ENCODE results near the gene REX1BD.
A peak's percentile ranks its signal among the peaks of the same experiment; 100 is the strongest.
"Not testable (repeated sequence)": the region's sequence is repeated elsewhere in the genome, so short reads cannot be mapped to it uniquely, and the experiment has no call there.

REX1BD gene

DNA sequence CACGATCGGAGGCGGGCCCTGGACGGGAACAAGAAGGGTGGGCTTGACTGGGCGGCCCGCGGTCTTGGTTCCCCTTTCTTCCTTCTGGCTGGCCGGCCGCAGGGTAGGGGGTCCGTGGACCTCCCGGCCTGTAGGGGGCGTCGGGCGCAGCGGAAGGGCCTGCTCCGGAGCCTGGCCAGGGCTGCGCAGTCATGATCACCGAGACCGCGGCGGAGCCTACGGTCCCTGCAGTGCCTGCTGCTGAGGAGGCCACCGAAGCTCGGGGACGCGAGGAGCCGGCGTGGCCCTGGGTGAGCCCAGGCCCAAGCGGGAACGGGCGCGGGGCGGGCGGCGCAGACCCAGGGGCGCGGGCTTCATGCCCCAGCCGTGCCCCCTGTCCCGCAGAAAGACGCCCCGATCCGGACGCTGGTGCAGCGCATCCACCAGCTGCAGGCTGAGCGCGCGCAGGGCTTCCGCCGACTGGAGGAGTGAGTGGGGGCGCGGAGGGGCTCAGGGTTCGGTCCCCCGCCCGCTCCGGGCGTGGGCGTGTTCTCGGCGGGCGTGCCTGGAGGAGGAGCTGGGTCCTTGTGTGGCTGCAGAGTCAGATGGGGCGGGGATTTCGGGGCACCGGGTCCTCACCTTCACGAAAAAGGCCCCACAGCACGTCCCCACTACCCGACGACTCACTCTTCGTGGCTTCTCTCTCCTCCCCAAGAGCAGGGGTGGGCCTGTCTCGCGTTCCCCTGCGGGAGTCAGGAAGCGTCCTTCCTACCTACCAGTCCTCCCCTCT is at the start of gene REX1BD:
TSS of gene REX1BD (plus strand) at position 188 of the 769 bp plus-strand sequence. CDS start at position 192, 4 bp downstream.
- FAIRE-seq = no peak

DNA sequence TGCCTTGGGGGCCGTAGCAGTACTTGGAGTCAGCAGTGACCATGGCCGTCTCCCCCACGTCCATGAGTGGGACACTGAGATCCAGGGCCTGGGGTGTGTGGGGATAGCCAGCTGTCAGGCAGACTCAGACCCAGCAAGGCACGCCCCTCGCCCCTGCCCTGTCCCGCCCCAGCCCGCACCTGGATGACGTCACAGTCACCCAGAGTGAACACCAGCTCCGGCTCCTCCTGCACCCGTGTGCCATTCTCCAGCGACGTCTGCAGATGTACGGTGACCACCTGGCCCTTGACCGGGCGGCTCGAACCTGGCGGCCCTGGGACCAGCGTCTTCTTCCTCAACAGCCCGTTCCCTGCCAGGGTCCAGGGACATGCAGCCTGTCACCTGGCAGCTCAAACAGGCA is 49.2 kb upstream of the REX1BD start:
- FAIRE-seq = no peak

DNA sequence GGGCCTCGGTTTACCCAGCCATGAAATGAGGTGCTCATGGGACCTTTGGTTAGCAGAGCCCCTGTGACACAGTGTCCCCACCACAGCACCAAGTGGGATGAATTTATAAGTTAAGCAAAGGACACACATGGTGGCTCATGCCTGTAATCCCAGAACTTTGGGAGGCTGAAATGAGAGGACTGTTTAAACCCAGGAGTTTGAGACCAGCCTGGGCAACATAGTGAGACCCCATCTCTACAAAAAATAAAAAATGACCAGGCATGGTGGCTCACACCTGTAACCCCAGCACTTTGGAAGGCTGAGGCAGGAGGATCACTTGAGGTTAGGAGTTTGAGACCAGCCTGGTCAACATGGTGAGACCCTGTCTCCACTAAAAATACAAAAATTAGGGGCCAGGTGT is 48.4 kb upstream of the REX1BD start:
- not testable (repeated sequence) for FAIRE-seq

DNA sequence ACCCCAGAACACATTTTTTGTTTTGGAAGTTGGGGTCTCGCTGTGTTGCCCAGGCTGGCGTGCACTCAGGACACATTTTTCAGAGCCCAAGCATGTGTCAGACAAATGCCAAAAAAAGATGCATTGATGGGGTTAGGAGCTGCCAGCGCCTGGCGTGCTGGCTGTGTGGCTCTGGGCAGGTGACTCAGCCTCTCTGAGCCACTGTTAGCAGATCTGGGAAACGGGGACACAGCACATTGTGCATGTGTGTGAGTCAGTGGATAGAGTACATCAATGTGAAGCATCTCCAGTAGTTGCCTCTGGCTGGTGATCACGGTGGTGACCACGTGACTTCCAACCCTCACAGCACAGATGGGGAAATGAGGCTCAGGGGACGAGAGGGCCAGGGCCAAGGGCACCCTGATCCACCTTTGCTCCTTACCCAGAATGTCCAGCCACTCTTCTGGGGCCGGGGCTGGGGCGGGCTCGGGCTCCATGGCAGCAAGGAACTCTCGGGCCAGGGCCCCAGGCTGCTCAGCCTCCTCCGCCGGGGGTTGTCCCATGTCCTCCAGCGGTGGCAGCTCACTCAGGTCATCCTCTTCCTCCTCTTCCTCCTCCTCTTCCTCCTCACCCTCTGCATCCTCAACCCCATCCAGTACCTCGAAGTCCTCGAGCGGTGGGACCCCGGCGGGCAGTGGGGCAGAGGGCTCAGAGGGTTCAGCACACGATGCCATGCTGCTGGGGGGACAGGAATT is 47.2 kb upstream of the REX1BD start:
- FAIRE-seq = no peak

DNA sequence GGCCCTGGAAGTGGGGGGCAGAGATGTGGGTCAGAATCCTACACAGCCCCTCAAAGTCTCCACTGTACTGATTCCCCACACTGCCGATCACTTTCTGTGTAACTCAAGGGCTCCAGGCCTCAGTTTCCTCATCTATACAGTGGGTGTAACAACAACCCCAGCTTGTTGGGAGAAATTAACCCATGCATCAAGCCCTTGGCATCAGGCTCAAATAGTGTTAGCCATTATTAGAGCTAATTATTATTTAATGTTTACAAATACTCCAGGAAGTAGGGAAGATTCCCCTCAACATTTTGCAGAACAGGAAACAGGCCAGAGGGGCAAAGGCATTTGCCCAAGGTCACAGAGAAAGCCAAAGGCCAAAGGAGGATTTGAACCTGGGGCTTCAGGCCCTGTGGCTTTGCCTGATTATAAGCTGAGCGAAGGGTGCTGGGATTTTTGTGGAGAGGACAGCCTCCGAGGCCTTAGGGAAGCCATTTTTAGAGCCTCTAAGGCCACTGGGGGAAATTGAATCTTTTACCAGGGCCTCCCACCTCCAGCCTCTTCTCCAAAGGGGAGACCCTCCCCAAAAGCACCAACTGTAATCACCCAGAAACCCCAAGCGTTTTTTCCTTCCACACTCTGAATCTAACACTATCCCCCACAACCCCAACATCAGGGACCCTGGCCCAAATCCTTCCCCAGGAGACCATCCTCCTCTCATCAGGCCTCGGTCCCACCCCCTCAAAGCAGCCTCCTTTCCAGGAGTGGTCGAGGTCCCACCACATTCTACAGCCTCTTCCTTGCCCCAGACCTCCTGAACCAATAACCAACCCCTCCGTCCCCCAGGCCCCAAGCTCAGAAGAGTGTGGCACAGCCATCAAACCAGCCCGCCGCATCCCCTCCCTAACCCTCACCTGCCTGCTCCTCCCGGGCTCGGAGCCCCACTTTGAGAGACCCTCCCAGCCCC is 46.3 kb upstream of the REX1BD start:
- FAIRE-seq = no peak

DNA sequence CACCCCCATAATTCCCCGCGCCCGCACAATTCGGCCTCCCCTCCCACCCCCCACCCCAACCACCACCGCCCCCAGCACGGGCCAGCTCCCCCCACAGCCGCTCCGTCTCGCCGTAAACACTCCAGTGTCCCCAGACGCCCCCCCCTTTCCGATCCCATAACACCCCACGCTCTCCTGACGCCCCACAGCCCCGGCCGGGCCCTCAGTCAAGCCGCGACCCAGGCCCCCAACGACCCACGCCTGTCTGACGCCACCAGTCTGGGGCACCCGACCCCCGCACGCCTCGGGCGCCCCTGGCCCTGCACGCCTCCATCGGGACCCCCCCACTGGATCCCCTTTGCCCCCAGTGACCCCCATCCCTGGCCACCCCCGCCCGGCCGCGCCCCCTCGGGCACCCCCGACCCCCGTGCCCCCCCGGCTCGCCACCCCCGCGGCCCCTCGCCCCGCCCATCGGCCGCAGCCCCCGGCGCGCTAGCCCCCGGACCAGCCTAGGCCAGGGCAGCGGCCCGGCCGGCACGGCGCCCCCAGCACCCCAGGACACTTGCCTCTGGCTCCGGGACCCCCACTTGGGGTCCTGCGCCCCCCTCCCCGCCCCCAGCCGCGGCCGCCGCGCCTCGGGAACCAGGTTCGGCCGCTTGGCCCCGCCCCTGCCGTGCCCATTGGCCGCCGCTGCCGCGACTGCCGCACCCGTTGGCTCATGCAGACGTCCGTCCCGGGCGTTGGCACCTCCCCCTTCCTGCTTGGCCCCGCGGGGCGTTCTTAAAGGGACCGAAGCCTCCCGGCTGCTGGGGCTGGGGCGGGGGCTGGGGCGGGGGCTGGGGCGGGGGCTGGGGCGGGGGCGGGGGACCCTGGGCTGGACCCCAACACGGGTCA is 45.4 kb upstream of the REX1BD start, which contains the start of gene FKBP8:
TSS of gene FKBP8 (minus strand) at position 633 of the 873 bp plus-strand sequence. CDS start 1,603 bp downstream, outside the sequence.
- no peak for FAIRE-seq

DNA sequence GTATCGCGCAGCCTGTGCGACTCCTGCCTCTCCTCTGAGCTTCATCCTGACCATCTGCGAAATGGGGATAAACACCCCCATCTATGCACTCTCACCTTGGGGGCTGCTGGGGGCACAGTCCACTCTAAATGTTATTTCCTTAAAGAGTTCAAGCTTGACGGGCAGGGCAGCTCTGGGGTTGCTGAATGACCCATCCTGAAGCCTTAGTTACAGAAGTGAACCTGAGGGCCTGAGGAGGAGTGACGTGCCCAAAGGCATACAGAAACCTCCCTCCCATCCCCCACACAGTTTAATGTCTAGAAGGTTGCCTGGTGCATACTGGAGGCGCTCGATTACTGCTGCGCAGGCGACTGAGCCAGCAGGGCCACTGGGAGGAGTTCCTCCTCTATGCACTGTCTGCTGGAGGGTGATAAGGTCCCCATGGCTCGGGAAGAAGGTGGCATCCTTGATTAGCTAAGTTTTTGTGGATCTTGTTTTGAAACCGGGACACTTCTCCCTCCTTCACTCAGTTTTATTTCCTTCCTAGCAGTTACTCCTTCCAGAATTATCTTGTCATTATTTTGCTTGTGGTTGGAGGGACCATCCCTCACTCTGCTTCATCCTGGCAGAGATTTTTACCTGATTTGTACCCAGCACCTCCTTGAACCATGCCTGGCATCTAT is 44.7 kb upstream of the REX1BD start:
- FAIRE-seq = no peak

DNA sequence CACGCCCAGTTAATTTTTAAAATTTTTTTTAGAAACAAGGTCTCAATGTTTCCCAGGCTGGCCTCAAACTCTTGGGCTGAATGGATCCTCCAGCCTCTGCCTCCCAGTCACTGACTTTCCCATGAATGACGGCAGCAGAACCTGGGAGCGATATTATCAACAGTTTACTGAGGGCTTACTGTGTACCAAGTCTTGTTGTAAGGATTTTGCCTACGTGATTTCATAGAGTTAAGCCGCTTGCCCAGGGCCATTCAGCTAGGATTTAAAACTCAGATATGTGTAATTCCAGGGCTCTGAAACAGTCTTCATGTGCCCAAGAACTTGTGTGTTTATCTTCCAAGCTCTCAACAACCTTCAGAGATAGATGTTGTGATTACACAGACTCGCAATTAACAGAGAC is 37.0 kb upstream of the REX1BD start:
- FAIRE-seq = no peak

DNA sequence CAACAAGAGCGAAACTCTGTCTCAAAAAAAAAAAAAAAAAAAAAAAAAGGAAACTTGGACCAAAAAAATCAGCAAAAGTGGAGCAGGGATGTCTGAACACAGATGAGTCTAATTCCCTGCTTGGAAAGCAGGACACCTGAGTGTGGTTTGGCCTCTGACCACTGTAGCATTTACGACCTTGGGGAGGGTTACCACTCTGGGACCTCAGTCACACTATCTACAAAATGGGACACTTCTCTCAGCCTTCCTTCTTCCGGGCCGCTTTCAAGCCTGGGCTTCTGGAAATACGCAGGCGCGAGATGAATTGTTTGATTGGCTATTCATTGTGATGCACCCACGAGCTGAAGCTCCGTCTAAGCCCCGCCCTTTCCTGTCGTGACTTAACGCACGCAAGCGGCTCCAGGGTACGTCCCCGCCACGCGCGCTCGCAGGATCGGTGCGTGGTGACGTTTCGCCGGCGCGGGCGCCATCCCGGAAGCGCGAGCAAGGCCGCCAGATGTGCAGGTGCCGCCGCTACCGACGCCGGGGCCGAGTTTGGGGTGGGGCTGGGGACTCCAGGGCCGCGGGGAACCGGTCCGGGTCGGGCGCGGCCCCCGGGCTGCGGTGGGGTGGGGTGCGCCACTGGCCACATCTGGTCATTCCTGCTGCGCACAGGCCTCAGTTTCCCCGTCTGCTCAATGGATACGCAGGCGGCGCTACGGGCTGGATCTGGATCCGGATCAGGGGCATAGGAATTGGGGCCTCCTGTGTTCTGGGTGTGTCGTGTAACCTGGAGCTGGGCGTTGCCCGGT is 31.0 kb upstream of the REX1BD start, which contains the start of gene KXD1:
TSS of gene KXD1 (plus strand) at position 460 of the 791 bp plus-strand sequence. CDS start 4,187 bp downstream, outside the sequence.
- peak; percentile 93 for FAIRE-seq

DNA sequence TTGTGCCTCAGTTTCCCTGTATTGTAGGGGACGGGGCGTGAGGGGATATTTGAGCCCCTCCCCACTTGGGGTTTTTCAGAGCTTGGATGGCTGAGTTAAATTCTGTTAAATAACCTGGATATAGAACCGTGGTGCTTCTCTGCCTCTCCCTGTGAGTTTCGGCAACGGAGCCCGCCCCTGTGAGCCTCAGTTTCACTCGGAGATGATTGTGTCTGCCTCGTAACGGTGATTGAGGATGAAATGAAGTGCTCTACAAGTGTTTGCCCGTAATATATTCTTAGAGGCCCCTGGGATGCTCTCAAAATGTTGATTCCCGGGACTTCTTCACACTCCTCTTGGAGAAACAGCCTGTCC is 30.4 kb upstream of the REX1BD start:
- no peak for FAIRE-seq

DNA sequence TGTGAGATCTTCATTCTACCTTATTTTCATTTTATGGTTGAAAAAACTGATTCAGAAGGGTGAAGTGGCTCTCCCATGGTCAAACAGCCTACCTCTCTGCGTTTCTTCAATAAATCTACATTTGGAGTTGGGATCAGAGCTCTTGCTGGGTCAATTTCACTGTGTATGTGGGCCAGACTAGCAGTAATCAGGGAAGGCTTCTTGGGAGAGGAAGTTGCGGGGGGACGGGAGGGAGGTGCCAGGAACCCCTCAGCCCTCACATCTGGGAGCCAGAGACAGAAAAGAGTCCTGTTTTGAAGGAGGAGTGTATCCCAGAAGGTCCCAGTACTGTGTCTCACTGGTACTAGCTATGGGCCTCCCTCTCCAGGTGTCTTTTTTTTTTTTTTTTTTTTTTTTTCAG is 30.0 kb upstream of the REX1BD start:
- no peak for FAIRE-seq

DNA sequence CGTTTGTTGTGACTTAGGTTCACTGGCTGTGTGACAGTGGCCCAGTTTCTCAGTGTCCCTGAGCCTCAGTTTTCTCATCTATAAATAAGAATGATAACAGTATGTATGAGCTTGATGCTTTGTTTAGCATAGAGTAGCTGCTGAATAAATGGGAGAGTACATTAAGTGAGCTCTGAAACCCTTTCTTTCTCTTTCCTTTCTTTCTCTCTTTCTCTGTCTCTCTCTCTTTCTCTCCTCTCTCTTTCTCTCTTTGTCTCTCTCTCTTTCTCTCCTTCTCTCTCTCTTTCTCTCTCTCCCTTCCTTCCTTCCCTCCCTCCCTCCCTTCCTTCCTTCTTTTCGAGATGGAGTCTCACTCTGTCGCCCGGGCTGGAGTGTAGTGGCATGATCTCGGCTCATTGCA is 28.9 kb upstream of the REX1BD start:
- FAIRE-seq = no peak

DNA sequence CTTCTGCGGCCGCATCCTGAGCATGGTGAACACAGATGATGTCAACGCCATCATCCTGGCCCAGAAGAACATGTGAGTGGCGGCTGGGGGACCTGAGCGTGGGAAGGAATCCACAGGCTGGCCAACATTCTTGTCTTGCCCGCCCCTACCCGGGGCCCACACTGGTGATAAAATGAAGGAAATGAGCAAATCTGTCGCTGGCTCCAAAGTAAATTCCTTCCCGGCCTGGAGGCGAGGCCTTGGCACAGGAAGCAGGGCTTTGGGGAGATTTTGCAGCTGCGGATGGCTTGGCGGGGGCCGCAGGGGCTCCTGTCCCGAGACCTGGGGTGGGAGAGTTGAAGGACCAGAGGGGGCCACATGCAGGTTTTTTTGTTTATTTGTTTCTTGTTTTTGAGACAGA is 26.5 kb upstream of the REX1BD start:
- FAIRE-seq = no peak

DNA sequence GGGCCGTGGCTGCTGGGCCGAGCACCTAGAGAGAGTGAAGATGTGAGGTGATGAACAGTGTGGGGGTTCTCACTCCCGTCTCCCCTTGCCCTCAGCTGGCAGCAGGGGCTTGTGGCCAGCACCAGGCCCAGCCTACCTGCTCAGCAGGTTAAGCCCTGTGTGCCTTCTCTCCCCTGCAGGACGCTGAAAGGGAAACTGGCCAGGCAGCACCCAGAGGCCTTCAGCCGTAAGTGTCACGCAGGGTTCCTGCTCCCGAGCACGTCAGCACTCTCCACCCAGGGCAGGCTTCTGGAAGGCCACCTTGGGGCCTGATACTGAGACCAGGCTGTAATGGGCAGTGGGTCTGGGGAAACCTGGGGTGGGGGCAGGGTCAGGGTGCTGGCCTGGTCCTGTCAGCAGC is 21.6 kb upstream of the REX1BD start:
- no peak for FAIRE-seq

DNA sequence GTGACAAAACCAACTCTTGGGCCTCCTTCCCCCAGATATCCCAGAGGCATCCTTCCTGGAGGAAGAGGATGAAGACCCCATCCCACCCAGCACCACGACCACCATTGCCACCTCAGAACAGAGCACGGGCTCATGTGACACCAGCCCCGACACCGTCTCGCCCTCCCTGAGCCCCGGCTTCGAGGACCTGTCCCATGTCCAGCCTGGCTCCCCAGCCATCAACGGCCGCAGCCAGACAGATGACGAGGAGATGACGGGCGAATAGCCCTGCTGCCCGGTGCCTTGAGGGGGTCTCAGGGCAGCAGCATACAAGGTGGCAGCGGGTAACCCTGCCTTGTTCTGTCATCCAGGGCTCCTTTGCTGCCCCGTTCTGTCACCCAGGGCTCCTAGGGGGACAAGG is 20.2 kb upstream of the REX1BD start:
- no peak for FAIRE-seq

DNA sequence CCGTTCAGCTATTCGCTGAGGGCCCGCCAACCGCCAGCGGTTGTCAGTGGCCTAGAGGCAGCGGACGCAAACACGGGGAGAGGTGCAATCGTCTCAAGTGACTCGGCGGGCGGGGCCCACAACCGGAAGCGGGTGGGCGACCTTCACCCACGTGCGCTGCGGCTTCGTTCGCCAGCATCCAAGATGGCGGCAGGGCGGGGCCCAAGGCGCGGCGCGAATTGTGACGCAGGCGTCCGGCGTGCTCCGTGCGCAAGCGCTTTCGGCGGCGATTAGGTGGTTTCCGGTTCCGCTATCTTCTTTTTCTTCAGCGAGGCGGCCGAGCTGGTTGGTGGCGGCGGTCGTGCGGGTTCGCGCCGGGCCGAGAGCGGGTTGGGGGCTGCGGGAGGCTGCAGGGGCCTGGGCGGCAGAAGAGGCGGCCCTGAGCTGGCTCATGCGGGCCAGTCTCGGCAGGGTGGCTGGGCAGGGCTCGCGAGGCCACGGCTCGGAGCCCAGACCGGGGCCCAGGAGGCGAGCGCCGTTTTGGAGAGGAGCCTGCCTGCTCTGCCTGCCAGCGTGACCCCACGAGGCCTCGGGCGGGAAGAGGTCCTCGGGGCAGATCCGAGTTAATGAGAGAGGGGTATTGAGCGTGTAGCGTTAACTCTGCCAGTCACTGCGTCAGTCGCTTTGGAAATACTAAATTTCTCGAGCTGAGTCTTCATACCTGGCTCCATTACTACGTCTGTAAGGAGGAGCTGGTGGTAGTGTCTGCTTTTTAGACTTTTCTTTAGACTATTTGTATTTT is 16.8 kb upstream of the REX1BD start, which contains the start of gene UBA52:
TSS of gene UBA52 (plus strand) at position 294 of the 781 bp plus-strand sequence. CDS start 1,444 bp downstream, outside the sequence.
- FAIRE-seq = peak; percentile 96

DNA sequence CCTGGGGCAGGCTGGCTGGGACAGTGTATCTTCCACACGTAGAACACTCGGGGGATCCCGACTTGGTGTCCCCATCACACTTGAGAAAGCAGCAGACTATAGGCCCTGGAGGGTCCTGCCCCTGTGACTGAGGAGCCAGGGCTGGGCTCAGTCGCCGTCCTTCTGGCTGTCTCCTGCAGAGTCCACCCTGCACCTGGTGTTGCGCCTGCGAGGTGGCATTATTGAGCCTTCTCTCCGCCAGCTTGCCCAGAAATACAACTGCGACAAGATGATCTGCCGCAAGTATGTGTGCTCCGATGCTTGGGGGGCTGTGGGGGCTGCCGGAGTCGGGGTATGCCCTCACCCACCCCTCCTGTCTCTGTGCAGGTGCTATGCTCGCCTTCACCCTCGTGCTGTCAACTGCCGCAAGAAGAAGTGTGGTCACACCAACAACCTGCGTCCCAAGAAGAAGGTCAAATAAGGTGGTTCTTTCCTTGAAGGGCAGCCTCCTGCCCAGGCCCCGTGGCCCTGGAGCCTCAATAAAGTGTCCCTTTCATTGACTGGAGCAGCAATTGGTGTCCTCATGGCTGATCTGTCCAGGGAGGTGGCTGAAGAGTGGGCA is 13.8 kb upstream of the REX1BD start:
- no peak for FAIRE-seq

DNA sequence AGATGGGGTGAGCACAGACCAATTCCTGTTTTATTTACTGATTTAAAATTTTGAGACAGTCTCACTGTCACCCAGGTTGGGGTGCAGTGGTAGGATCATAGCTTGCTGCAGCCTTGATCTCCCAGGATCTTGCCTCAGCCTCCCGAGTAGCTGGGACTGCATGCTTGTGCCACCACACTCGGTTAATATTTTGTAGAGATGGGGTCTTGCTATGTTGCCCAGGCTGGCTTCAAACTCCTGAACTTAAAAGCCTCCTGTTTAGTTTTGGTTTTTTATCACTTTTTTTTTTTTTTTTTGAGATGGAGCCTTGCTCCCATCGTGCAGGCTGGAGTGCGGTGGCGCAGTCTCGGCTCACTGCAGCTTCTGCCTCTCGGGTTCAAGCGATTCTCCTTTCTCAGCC is 12.2 kb upstream of the REX1BD start:
- FAIRE-seq = no peak

DNA sequence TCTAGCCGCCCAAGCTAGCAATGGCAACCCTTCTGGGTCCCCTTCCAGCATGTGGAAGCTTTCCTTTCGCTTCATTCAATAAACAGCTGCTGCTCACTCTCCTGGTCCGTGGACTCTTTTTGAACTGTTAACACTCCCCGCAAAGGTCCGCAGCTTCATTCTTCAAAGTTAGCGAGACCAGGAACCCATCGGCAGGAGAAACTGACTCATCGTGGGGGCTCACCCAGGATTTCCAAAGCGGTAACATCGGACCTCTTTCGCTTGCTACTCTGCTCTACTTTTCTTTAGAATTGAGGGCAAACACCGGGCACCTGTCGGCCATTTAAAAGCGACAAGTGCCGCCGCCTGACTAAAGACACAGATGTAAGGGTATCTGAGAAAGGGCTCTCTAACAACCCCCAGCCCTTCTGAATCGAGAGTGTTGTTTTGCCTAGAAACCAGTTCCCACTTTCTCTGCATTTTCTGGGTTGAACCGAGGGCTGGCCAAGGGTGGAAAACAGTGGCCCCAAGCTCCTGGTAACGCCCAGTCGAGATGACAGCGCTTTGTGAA is 11.2 kb upstream of the REX1BD start:
- FAIRE-seq = no peak
